Testis (tissue), 2 donors: ENCODE data around the gene MSRB3.
"Not testable (repeated sequence)": the region's sequence is repeated elsewhere in the genome, so short reads cannot be mapped to it uniquely, and the experiment has no call there.

Source experiments
- POLR2A ChIP-seq: fragments of 450-650 bp; IDR thresholded peaks from one replicate; pipeline ENCODE4 v1.6.1; 2017; ENCODE audit warnings: antibody characterized with exemption, mild to moderate bottlenecking, moderate library complexity
- TF ChIP-seq, protein P1 (sequence below), 3 experiments: fragments of 450-650 bp in 2 of 3; fragments of 200-600 bp in 1 of 3; sonication (generic) in 1 of 3; IDR thresholded peaks; one replicate each; pipeline ENCODE4 v1.5.1; 2016 to 2019; ENCODE audit warnings: antibody characterized with exemption in 3 of 3, mild to moderate bottlenecking in 2 of 3, moderate library complexity in 1 of 3

DNA sequence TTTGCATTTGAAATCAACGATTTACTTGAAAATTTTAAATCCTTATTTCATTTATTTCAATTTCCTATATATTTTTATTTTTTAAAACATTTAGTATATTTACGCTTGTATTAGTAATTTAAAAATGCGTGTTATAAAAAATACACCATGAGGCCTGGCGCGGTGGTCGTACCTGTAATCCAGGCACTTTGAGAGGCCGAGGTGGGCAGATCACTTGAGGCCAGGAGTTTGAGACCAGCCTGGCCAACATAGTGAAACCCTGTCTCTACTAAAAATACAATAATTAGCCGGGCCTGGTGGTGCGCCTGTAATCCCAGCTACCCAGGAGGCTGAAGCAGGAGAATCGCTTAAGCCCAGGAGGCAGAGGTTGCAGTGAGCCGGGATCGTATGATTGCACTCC is 36.8 kb downstream of the MSRB3 start:
- TF ChIP-seq, protein P1, sequence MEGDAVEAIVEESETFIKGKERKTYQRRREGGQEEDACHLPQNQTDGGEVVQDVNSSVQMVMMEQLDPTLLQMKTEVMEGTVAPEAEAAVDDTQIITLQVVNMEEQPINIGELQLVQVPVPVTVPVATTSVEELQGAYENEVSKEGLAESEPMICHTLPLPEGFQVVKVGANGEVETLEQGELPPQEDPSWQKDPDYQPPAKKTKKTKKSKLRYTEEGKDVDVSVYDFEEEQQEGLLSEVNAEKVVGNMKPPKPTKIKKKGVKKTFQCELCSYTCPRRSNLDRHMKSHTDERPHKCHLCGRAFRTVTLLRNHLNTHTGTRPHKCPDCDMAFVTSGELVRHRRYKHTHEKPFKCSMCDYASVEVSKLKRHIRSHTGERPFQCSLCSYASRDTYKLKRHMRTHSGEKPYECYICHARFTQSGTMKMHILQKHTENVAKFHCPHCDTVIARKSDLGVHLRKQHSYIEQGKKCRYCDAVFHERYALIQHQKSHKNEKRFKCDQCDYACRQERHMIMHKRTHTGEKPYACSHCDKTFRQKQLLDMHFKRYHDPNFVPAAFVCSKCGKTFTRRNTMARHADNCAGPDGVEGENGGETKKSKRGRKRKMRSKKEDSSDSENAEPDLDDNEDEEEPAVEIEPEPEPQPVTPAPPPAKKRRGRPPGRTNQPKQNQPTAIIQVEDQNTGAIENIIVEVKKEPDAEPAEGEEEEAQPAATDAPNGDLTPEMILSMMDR (IDR thresholded peaks at IDR 0.05) = not testable (repeated sequence)
- TF ChIP-seq POLR2A = not testable (repeated sequence)
